SU-DHL-6 (cell line): Measurements from ENCODE around the gene GRID1.

ENCODE experiments used
- EZH2phosphoT487 ChIP-seq: fragments of 200-600 bp; sonication (generic), shearing (Covaris generic); conservative IDR thresholded peaks from 2 replicates; pipeline ENCODE4 v1.6.1; 2018; ENCODE audit warnings: mild to moderate bottlenecking, antibody characterized with exemption, low read length, moderate library complexity, mixed read lengths
- TF ChIP-seq, protein P1 (sequence below): fragments of 200-600 bp; sonication (generic); IDR thresholded peaks from one replicate; pipeline ENCODE4 v1.5.1; 2017; ENCODE audit warnings: antibody characterized with exemption, mild to moderate bottlenecking, low read length, moderate library complexity; ENCODE audit not compliant: insufficient read depth, poor library complexity, severe bottlenecking

GRCh38 chr10:86263907-86264306, 102.7 kb downstream of the GRID1 start:
- TF ChIP-seq, protein P1, sequence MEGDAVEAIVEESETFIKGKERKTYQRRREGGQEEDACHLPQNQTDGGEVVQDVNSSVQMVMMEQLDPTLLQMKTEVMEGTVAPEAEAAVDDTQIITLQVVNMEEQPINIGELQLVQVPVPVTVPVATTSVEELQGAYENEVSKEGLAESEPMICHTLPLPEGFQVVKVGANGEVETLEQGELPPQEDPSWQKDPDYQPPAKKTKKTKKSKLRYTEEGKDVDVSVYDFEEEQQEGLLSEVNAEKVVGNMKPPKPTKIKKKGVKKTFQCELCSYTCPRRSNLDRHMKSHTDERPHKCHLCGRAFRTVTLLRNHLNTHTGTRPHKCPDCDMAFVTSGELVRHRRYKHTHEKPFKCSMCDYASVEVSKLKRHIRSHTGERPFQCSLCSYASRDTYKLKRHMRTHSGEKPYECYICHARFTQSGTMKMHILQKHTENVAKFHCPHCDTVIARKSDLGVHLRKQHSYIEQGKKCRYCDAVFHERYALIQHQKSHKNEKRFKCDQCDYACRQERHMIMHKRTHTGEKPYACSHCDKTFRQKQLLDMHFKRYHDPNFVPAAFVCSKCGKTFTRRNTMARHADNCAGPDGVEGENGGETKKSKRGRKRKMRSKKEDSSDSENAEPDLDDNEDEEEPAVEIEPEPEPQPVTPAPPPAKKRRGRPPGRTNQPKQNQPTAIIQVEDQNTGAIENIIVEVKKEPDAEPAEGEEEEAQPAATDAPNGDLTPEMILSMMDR = no peak
- no peak for TF ChIP-seq EZH2phosphoT487
